HG03045 (cell line): Measurements from ENCODE around the gene E2F1.

Experiments used
- ATAC-seq: cut with Tn5 transposase; IDR thresholded peaks from one replicate; pipeline ENCODE4 v1.9.1; 2021; ENCODE audit warnings: mild to moderate bottlenecking, moderate library complexity; ENCODE audit not compliant: unreplicated experiment

Gene E2F1, protein sequence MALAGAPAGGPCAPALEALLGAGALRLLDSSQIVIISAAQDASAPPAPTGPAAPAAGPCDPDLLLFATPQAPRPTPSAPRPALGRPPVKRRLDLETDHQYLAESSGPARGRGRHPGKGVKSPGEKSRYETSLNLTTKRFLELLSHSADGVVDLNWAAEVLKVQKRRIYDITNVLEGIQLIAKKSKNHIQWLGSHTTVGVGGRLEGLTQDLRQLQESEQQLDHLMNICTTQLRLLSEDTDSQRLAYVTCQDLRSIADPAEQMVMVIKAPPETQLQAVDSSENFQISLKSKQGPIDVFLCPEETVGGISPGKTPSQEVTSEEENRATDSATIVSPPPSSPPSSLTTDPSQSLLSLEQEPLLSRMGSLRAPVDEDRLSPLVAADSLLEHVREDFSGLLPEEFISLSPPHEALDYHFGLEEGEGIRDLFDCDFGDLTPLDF

DNA sequence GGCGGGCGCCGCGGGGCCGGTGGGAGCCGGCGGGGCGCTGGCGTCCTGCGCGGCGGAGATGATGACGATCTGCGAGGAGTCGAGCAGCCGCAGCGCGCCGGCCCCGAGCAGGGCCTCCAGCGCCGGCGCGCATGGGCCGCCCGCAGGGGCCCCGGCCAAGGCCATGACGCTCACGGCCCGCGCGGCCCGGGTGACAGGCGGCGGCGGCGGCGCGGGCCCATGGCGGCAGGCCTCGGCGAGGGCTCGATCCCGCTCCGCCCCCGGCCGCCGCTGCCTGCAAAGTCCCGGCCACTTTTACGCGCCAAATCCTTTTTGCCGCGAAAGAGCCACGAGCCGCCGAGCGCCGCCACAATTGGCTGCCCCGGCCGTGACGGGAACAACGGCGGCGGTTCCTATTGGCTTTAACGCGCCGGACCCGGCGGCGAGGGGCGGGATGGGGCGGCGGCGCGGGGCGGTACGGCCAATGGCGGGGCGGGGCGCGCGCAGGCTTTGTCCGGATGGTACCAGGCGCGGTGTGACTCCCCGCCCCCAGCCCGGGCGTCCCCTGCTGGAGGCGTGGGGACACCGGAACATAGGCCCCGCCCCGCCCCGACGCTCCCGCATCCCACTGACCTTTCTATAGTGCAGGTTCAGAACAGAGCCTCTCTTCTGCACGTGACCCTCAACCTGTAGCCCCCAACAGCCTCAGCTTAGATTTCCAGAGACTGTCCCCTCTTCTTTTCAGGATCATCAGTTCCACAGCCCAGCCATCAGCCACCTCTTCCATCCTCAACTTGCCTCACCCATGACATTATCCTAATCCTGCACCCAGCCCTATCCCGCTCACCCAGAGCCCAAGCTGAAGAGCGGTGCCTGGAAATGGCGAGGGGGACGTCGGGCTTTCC is at the start of gene E2F1:
Gene E2F1, minus strand, starts transcription at position 286 of the 884 bp plus-strand sequence. Its CDS starts 121 bp downstream, at position 165.
- peak; percentile 83 for ATAC-seq

DNA sequence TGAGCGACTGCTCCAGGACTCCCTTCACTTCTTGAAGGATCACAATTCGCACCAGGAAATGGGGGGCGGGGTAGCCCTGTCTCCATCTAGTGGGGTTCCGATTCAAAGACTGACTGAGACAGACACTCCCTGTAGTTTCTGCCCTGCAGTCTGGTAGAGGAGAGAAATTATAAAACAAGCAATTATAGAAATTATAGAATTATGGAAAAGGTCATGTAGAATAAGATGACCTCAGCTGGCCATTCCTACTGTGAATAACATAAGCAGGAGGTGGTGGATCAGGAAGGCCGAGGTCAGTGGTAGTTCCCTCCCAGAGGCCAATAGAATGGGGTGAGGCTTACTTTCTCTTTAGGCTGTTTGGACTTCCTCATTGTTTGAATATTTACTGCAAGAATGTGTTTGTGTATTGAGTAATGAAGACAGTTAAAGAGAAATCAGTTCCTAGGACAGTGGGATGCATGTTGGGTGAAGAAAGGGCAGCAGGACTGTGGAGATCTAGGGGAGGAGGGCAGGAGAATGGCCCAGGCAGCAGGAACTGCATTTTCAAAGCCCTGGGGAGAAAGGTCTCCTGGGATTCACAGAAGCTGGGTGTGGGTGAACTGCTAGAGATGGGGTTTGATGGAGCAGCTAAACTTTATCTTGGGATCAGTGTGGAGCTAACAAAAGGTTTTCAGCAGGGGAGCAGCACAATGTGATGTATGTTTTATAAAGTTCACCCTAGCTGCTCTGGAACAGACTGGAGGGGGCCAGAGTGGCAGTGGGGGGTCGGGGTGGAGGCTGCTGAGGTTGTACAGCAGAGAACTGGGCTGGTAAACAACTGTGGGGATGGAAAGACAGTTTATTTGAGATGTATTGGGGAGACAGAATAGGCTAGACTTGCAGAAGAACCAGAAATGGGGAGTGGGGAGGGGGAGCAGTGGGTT is 47.7 kb upstream of the E2F1 start:
- no peak for ATAC-seq

DNA sequence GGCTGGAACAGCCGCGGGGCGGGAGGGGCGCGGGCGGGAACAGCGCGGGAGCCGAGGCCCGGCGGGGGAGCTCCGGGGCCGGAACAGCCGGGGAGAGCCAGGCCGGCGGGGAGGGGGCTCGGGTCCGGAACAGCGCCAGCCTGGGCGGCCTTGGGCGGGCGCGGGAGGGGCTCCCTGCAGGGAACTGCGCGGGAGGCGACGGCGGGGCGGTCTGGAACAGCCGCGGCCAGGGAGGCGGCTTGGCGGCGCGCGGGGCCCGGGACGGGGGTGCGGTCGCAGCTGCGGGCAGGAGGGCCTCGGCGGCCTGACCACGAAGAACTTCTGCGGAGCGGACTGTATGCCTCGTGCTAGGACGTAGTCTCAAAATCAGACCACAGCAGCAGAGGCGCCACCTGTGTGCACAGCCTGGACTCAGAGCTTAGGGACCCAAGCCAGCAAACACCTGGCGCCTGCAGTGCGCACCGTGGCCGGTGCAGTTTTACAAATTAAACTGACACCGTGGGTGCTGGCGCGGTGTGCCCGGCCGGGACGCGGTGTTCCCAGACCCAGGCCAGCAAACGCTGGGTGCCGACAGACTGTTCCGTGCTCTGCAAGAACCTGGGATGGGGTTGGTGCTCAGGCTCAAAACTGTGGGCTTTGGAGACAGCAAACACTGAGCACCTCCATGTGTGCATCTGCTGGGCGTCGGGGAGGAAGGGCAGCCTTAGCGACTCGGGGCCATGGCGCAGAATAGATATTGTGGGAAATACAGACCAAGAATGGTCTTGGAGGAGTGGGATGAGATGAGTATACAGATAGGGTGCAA is 46.2 kb upstream of the E2F1 start:
- ATAC-seq = peak; percentile 60

DNA sequence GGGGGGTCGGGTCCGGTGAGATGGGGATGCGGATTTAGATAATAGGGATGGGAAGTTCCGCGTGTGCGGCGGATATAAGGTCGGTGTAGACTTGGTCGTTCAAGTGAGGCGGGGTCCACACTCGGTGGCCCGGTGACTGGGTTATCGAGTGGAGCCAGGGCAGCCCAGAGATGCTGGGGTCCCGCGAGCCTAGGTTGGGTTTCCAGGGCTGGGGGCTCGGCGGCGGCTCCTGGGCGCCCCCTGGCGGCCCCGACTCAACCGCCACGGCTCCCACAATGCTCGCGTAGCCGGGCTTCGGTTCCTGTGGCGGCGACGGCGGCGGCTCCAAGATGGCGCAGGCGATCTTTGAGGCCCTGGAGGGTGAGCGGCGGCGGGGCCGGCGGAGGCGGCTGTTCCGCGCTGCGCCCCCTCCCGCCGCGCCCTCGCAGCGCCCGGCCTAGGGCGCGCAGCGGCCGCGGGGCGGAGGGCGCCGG is 45.5 kb upstream of the E2F1 start, which contains the start of gene ZNF341:
Gene ZNF341, plus strand, starts transcription at position 304 of the 473 bp plus-strand sequence. Its CDS starts 26 bp downstream, at position 330.
- ATAC-seq = peak; percentile 71

DNA sequence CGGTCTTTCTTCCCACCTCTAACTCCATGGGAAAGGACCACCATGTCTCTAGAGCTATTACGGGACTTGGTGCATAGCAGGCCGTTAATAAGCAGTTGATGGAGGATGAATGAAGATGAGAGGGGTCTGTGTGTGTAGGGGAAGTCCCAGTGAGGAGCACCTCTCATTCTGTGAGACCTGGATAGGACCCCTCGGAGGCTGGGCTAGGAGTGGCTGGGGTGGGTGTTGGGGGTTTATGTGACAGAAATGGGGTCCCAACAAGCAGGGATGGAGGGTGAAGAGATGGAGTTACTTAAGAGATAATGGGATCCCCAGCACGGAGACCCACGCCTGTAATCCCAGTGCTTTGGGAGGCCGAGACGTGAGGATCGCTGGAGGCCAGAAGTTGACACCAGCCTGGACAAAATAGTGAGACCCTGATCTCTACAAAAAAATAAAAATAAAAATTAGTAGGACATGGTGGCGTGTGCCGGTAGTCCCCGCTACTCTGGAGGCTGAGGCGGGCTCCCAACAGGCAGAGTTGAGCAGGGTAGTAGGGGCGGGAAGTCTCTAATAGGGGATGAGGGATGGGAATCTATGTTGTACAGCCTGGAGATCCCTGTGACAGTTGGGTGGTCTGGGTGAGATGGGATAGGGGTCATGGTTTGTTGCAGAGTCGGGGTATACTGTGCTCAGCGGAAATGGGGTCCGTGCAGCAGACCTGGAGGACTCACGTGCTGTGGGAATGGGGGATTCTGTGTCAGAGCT is 44.9 kb upstream of the E2F1 start:
- no peak for ATAC-seq

DNA sequence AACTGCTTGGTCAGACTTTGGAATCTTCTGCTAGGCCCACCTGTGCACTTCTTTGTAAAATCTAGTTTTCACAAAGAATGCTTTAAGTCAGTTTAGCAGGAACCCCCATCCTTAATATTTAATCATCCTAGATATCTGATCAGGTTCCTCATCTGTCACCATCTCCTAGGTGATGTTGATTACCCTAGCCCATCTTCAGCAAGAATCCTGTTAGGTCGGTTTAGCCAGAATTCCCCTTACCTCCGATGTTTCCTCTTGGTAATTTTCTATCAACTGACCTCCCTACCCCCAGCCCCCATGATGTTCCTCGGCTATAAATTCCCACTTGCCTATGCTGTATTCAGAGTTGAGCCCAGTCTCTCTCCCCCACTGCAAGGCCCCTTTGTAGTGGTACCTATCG is 42.9 kb upstream of the E2F1 start:
- ATAC-seq = no peak

DNA sequence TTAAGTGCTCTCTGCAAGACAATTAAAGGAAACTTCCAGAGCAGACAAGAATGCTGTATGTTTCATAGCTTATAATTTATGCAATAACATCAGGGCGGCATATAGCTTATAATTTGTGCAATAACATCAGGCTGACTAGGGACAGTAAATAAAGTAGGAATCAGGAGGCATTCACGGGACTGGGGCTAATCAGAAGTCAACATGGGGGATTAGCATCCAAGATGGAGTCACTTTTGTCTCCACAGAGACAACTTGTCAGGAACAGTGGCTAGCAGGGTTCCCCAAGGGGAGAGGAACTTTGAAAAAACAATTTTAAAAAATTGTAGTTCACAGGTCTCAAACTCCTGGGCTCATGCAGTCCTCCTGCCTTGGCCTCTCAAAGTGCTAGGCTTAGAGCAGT is 42.3 kb upstream of the E2F1 start:
- ATAC-seq = no peak

DNA sequence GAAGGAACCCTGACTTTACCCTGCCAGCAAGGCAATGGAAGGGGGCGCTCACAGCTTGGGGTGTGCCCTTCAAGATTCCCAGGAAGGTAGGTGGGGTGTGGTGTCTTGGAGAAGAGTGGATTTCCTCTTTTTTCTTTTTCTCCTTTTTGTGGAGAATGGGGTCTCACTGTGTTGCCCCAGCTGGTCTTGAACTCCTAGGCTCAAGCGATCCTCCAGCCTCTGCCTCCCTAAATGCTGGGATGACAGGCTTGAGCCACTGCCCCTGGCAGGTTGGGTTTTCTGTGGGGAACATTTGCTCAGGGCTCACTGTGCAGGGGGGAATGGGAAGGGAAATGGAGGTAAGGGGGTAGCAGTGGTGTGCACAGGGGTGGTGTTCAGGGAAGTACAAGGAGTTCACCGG is 41.6 kb upstream of the E2F1 start:
- ATAC-seq = no peak

DNA sequence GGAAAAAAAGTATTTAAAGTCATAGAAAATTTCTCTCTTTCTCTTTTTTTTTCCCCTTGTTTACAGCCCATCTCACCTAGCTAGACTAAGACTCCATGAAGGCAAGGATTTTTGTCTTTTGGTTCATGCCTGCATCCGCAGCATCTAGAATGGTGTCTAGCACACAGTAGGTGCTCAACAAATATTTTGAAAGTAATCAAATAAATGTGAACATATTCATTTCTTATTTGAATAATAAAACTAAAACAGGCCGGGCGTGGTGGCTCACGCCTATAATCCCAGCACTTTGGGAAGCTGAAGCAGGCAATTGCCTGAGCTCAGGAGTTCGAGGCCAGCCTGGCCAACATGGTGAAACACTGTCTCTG is 40.9 kb upstream of the E2F1 start:
- no peak for ATAC-seq

DNA sequence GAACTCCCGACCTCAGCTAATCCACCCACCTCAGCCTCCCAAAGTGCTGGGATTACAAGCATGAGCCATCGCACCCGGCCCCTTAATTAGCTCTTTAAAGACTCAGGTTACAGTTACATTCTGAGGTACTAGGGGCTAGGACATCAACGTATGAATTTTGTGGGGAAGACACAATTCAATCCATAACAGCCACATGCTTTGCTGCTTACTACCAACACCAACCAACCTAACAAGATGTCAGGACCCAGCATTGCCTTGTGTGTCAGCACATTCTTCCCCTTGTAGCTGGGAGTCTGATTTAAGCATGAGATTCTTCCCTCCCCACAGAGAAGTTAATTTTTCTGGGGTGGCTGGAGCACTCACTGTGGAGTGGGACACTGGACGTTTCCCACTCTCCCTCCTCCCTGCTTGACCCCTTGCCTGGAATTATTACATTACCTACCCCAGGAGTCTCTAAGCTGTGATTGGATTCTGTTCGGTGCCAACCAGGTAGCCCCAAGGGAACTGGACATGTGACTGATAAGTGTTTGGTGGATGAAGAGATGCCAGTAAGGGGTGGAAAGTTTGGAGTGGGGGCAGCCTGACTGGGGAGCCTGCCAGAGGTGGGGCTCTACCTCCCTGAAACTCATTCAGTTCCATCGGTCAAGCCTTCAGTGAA is 39.6 kb upstream of the E2F1 start:
- no peak for ATAC-seq

DNA sequence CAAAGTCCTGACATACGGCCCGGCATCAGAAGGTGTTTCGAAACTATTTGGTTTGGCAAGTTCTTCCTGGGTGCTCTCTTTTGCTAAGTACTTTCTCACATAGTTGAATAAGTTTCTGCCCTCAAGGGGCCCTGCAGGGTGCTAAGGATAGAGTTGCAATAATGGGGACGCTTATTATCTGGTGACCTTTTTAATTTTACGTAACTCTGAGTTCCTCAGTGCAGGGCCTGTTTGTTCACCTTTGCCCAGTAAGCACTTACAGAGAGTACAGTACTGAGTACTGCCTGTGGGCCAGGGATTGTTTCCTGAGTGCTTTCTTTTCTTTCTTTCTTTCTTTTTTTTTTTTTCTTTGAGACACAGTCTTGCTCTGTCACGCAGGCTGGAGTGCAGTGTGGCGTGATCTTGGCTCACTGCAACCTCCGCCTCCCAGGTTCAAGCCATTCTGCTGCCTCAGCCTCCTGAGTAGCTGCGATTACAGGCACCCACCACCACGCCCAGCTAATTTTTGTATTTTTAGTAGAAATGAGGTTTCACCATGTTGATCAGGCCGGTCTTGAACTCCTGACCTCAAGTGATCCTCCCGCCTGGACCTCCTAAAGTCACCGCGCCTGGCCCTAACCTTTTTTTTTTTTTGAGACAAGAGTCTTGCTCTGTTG is 38.4 kb upstream of the E2F1 start:
- ATAC-seq = no peak

DNA sequence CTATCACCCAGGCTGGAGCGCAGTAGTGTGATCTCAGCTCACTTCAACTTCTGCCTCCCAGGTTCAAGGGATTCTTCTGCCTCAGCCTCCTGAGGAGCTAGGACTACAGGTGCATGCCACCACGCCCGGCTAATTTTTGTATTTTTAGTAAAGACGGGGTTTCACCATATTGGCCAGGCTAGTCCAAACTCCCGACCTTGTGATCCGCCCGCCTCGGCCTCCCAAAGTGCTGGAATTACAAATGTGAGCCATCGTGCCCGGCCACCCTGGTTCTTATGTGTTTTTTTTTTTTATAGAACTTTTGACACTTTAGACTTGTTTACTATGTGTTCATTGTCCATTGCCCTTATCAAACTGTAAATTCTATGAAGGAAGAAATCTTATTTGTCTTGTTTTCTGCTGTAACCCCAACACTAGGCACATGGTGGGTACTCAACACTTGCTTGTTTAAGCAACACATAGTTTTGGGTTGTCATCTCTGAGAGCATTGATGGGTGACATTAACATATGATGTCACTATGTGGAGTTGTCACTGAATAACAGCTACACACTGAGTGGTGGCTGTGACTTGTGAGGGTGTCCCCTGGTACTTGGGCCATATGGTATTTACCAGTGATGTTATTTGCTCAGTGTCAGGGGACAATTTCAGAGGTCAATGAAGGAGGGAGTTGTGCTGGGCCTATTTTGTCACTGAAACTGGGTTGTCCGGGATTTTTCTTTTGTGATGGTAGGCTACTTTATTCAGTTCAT is 35.4 kb upstream of the E2F1 start:
- ATAC-seq = no peak

DNA sequence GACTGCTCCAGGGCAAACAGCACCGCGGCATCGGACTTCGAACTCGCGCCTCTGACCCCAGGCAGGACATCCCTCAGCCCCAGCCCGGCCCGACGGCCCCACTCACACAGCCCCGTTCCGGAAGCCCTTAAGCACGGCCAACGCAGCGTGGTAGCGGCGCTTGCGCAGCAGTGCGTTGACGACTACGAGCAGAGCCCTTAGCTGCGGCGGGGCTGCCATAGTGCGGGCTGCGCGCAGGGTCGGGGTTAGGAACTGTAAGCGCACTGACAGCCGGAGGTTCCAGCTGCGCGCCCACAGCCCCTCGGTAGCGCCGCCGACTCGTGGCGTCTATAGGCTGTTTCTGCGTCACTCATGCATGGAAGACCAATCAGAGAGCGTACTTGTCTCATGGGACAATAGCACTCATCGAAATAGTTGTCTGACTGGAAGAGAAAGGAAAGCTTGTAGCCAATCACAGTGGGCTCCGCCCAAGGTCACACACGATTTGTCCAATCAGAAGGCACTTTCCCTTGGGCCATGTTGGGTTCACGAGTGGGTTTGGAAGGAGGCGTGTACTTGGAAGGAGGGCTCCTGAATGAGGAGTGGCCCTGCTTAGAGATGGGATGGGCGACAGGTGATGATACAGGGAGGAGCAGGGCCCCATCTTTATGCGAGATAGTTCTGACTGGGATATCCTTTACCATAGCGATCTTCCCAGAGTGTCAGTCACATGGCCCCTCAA is 34.0 kb upstream of the E2F1 start, which contains the start of gene PXMP4:
Gene PXMP4, minus strand, starts transcription at position 322 of the 721 bp plus-strand sequence. Its CDS starts 103 bp downstream, at position 219.
- peak; percentile 94 for ATAC-seq

DNA sequence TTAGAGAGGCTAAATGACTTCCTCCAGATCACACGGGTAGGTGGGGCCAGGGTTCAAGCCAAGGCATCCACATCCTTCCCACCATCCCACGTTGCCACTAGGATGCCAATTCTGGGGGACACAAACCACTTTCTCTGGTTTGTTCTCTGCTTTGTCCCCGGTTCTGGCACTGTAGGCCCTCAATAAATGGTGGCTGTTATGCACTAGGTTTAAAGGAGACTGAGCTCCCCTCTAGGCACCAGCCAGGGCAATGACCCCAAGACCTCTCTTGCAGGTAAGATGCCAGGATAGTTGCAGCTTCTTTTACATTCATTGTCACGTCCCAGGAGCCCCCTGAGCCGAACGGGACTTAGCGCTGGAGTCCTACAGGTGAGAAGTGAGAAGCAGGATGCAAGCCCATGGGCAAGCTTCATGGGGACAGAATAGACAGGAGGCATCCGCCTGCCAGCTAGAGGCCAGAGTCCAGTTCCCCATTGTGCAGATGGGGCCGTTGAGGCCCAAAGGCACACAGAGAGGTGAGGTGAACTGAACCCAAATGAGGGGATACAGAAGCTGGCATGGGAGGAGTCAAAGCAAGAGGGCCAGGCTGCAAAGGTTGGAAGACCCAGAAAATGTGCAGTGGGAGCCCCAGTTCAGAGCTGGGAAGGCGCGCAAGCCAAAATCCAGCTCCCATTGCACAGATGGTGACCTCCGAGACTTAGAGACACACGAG is 33.2 kb upstream of the E2F1 start:
- no peak for ATAC-seq

DNA sequence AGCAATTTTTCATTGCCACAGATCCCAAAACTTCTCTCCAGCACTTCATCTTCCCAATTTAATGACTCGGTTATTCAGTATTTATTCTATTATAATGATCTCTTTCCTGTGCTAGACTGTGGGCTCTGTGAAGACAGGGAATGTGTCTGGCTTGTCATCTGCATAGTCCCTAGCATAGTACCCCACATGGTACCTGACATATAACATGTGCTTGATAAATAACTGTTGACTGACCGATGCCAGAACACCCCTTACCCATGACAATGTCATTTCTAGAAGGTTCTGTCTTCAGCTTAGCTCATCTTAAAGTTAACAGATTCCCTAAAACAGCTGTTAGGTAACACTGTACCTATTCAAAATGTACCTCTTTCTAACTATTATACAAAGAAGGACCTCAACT is 30.3 kb upstream of the E2F1 start:
- no peak for ATAC-seq

DNA sequence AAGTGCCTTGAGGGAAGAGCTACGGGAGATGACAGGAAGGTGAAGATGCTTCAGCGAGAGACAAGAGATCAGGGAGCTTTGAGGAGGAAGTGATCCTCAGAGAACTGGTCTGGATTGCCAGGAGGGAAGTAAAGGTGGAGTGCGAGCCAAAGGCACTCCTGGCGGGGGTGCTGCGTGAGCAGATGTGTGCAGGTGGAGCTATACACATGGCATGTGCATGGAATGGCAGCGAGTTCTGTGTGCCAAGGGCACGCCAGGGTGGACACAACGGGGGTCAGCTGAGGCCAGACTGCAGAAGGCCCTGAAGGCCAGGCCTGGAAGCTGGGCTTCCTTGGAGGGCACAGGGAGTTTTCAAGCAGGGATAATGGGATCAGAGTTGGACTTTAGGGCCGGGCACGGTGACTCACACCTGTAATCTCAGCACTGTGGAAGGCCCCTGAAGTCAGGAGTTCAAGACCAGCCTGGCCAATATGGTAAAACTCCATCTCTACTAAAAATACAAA is 27.7 kb upstream of the E2F1 start:
- no peak for ATAC-seq
